ENCODE measurements around the gene NFIX. TPM values are rescaled to one million over a fixed set of nuclear protein-coding genes. Genes with fewer than 3 reads are reported as not detected.

The NFIX gene
- total and polyA plus RNA-seq, 2 of the 13 experiments (the other 11 are each of a cell fraction or from before 2014, with no cell fraction given): 3.4 to 5.4 TPM

DNA sequence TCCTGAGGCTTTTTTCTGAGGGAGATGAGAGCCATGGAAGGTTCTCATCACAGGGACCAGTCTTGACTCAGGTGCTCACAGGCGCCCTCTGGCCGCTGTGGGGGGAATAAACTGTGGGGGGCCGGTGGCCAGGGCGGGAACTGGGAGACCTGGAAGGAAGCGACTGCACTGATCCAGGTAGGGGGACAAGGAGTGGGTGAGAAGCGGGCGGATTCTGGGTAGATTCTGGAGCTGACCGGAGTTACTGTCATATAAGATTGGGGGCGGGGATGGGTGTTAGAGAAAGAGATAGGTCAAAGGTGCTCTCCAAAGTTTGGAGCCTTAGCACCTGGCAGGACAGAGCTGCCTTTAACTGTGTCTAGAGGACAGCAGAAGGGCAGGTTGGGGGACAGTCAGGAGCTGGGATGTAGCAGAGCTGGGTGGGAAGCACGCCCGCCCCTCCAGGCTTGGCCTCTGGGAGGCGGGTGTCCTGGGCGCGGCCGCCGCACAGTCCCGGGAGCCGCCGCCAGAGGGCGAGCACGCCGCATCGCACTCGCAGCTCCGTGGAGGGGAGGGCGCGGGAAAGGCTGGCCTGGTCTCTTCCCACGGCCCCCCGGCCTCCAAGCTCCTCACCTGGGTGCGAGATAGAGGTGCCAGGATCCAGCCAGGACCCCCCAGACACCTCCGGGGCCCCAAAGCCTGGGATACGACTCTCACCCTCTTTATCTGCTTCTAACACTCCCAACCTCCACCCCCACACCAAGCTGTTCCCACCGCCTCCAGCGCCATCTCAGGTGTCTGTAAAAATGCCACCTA, 30.1 kb upstream of the NFIX start (continued):
- TF ChIP-seq TGIF2 (CRISPR knock-in tag; IDR thresholded peaks at IDR 0.05) (no peak), ZKSCAN8 (CRISPR knock-in tag; IDR thresholded peaks at IDR 0.05; ENCODE audit: borderline replicate concordance) (no peak), AHR (CRISPR knock-in tag; IDR thresholded peaks at IDR 0.05) (no peak; the same call in 1 of the 2 replicates), SUZ12 (IDR thresholded peaks at IDR 0.05; ENCODE audit: low read depth, low read length) (no peak), ZNF274 (CRISPR knock-in tag; IDR thresholded peaks at IDR 0.05) (0 out of 2 replicates have a peak, but pooled peaks have one; percentile 33), TARDBP (CRISPR knock-in tag; IDR thresholded peaks at IDR 0.05) (peak; percentile 61), FOXO4 (CRISPR knock-in tag; conservative IDR thresholded peaks at IDR 0.05) (no peak), ZNF12 (CRISPR knock-in tag; IDR thresholded peaks at IDR 0.05) (no peak), ZFYVE20 (CRISPR knock-in tag; IDR thresholded peaks at IDR 0.05; ENCODE audit: borderline replicate concordance, low read depth) (no peak), FIP1L1 (IDR thresholded peaks at IDR 0.05; ENCODE audit: borderline replicate concordance, insufficient read depth, low read depth, low read length) (no peak), JARID2 (CRISPR knock-in tag; IDR thresholded peaks at IDR 0.05; ENCODE audit: insufficient replicate concordance) (no peak), YEATS2 (CRISPR knock-in tag; IDR thresholded peaks at IDR 0.05; ENCODE audit: borderline replicate concordance) (0 out of 2 replicates have a peak, but pooled peaks have one; percentile 31), ZSCAN12 (CRISPR knock-in tag; IDR thresholded peaks at IDR 0.05) (no peak)
- TF ChIP-seq, protein P1, sequence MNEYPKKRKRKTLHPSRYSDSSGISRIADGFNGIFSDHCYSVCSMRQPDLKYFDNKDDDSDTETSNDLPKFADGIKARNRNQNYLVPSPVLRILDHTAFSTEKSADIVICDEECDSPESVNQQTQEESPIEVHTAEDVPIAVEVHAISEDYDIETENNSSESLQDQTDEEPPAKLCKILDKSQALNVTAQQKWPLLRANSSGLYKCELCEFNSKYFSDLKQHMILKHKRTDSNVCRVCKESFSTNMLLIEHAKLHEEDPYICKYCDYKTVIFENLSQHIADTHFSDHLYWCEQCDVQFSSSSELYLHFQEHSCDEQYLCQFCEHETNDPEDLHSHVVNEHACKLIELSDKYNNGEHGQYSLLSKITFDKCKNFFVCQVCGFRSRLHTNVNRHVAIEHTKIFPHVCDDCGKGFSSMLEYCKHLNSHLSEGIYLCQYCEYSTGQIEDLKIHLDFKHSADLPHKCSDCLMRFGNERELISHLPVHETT (CRISPR knock-in tag; conservative IDR thresholded peaks at IDR 0.05): no peak
- TF ChIP-seq, protein P2, sequence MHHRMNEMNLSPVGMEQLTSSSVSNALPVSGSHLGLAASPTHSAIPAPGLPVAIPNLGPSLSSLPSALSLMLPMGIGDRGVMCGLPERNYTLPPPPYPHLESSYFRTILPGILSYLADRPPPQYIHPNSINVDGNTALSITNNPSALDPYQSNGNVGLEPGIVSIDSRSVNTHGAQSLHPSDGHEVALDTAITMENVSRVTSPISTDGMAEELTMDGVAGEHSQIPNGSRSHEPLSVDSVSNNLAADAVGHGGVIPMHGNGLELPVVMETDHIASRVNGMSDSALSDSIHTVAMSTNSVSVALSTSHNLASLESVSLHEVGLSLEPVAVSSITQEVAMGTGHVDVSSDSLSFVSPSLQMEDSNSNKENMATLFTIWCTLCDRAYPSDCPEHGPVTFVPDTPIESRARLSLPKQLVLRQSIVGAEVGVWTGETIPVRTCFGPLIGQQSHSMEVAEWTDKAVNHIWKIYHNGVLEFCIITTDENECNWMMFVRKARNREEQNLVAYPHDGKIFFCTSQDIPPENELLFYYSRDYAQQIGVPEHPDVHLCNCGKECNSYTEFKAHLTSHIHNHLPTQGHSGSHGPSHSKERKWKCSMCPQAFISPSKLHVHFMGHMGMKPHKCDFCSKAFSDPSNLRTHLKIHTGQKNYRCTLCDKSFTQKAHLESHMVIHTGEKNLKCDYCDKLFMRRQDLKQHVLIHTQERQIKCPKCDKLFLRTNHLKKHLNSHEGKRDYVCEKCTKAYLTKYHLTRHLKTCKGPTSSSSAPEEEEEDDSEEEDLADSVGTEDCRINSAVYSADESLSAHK (CRISPR knock-in tag; IDR thresholded peaks at IDR 0.05; ENCODE audit: borderline replicate concordance): no peak
- TF ChIP-seq, protein P3, sequence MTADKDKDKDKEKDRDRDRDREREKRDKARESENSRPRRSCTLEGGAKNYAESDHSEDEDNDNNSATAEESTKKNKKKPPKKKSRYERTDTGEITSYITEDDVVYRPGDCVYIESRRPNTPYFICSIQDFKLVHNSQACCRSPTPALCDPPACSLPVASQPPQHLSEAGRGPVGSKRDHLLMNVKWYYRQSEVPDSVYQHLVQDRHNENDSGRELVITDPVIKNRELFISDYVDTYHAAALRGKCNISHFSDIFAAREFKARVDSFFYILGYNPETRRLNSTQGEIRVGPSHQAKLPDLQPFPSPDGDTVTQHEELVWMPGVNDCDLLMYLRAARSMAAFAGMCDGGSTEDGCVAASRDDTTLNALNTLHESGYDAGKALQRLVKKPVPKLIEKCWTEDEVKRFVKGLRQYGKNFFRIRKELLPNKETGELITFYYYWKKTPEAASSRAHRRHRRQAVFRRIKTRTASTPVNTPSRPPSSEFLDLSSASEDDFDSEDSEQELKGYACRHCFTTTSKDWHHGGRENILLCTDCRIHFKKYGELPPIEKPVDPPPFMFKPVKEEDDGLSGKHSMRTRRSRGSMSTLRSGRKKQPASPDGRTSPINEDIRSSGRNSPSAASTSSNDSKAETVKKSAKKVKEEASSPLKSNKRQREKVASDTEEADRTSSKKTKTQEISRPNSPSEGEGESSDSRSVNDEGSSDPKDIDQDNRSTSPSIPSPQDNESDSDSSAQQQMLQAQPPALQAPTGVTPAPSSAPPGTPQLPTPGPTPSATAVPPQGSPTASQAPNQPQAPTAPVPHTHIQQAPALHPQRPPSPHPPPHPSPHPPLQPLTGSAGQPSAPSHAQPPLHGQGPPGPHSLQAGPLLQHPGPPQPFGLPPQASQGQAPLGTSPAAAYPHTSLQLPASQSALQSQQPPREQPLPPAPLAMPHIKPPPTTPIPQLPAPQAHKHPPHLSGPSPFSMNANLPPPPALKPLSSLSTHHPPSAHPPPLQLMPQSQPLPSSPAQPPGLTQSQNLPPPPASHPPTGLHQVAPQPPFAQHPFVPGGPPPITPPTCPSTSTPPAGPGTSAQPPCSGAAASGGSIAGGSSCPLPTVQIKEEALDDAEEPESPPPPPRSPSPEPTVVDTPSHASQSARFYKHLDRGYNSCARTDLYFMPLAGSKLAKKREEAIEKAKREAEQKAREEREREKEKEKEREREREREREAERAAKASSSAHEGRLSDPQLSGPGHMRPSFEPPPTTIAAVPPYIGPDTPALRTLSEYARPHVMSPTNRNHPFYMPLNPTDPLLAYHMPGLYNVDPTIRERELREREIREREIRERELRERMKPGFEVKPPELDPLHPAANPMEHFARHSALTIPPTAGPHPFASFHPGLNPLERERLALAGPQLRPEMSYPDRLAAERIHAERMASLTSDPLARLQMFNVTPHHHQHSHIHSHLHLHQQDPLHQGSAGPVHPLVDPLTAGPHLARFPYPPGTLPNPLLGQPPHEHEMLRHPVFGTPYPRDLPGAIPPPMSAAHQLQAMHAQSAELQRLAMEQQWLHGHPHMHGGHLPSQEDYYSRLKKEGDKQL (CRISPR knock-in tag; IDR thresholded peaks at IDR 0.05; ENCODE audit: low read depth): no peak
- TF ChIP-seq, protein P4, sequence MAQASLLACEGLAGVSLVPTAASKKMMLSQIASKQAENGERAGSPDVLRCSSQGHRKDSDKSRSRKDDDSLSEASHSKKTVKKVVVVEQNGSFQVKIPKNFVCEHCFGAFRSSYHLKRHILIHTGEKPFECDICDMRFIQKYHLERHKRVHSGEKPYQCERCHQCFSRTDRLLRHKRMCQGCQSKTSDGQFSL (CRISPR knock-in tag; IDR thresholded peaks at IDR 0.05): peak; percentile 60; the same call in 1 of the 2 replicates
